Heart right ventricle (tissue), 16 donors: ENCODE data around the gene DDRGK1. TPM values are rescaled to one million over a fixed set of nuclear protein-coding genes. Genes with fewer than 3 reads are reported as not detected.
A peak's percentile ranks its signal among the peaks of the same experiment; 100 is the strongest.

Source experiments
- ATAC-seq, 8 donors: fragments of 200-7000 bp; cut with Tn5 transposase; one replicate each; pipeline ENCODE4 v1.9.1; 2020; ENCODE audit warnings: mild to moderate bottlenecking in 8 of 8, moderate library complexity in 8 of 8, moderate number of reproducible peaks in 1 of 8
- DNase-seq, 2 donors: peaks; one replicate each; pipeline ENCODE4 v3.0.0-alpha.2; 2020
- H3K27ac ChIP-seq, 10 donors: fragments of 200-600 bp; sonication (generic) in 2 of 10; one replicate each; pipeline versions ENCODE4 v1.5.0 to v1.8.0; 2020 to 2022; ENCODE audit warnings: mild to moderate bottlenecking in 3 of 10
- H3K27me3 ChIP-seq, 7 donors: fragments of 200-600 bp; one replicate each; pipeline ENCODE4 v1.8.0; 2021 to 2022; ENCODE audit warnings: mild to moderate bottlenecking in 2 of 7
- H3K36me3 ChIP-seq, 9 donors: fragments of 200-600 bp; sonication (generic) in 1 of 9; one replicate each; pipeline versions ENCODE4 v1.5.0 to v1.8.0; 2020 to 2022; ENCODE audit warnings: mild to moderate bottlenecking in 2 of 9
- H3K4me1 ChIP-seq, 9 donors: fragments of 200-600 bp; sonication (generic) in 1 of 9; one replicate each; pipeline versions ENCODE4 v1.5.0 to v1.8.0; 2020 to 2022; ENCODE audit warnings: mild to moderate bottlenecking in 4 of 9
- H3K4me3 ChIP-seq, 10 donors: fragments of 200-600 bp; sonication (generic) in 2 of 10; one replicate each; pipeline versions ENCODE4 v1.5.0 to v1.8.0; 2020 to 2022; ENCODE audit warnings: mild to moderate bottlenecking in 7 of 10, moderate library complexity in 2 of 10
- H3K9me3 ChIP-seq, 11 donors: fragments of 200-600 bp in 10 of 11; sonication (generic) in 2 of 11; one replicate each; pipeline versions ENCODE4 v1.5.0 to v1.8.0; 2013 to 2022; ENCODE audit warnings: mild to moderate bottlenecking in 2 of 11, control low read depth in 1 of 11, moderate library complexity in 1 of 11
- WGBS, 2 donors: extraction: QIAGEN DNeasy Blood & Tissue Kit; methylation state at CpG; one replicate each; pipeline ENCODE4 v1.1.7; 2013; ENCODE audit warnings: inconsistent platforms in 1 of 2; 5-methylcytosine and 5-hydroxymethylcytosine counted together
- intact Hi-C, 10 donors: fragments of 100-400 bp; cut with DNase I; formaldehyde crosslinking; loops; one replicate each; pipeline versions ENCODE4 v1.11.1 to v1.14.2; 2022
- polyA plus RNA-seq, 2 donors: library from polyadenylated mRNA; stranded (reverse); fragments of 200-250 nt; gene quantifications; one replicate each; pipeline ENCODE4 v1.2.3, GENCODE V29; 2013
- total RNA-seq, 10 donors: library from RNA; stranded (reverse); fragmentation: NEBNext Ultra II Directional in 3 of 10; extraction: Animal tissue kit (Norgen Biotek cat#: 25700) in 3 of 10; gene quantifications; one replicate each; pipeline versions ENCODE4 v1.2.1 to v1.2.4, GENCODE V29; 2021 to 2023
- TF ChIP-seq, protein P1 (sequence below), 9 donors: fragments of 200-600 bp; sonication (generic) in 2 of 9; IDR thresholded peaks; one replicate each; pipeline versions ENCODE4 v1.5.0 to v1.8.0; 2021 to 2022; ENCODE audit warnings: antibody characterized with exemption in 9 of 9, mild to moderate bottlenecking in 5 of 9, moderate library complexity in 1 of 9
- donor health status: Arrhythmogenic right ventricular cardiomyopathy.
- donor health status: ischemic (EF 13 %, LVEDD 7.1; RV severe dilation, severe dysfunction).
- donor health status: healthy with polysubstance abuse.
- donor health status: DM: no; HTN: yes; CAD: no.
- donor health status: DM: no; HTN: no; CAD: no.
- donor health status: ischemic (EF 25% LVEDD 6.9; RV normal size, moderate dysfunction).
- donor health status: ischemic (EF 25% LVEDD 5.7; RV mildly dilated, moderate dysfunction).
- donor health status: healthy.
- donor health status: DM: yes; HTN: yes; CAD: no.
- donor health status: Ischemic cardiomyopathy.
- donor health status: ischemic (EF 35%, LVEDD 5.7; RV mildly dilated, moderate dysfunction).
- donor health status: nonischemic (EF 11% LVEDD 7.7; RV severe dilation, severe dysfunction).
- donor health status: DM: yes; HTN: yes; CAD: no.
- donor health status: PGD.
- donor health status: ischemic (EF 29% LVEDD 5.4; RV normal size, mild dysfunction).
- donor health status: nonischemic (EF 23%, LVEDD 6.1; RV moderate dilation, normal function).

Gene DDRGK1
- total and polyA plus RNA-seq, 12 donors = 25.2 to 77.1 (median 30.9) TPM

DNA sequence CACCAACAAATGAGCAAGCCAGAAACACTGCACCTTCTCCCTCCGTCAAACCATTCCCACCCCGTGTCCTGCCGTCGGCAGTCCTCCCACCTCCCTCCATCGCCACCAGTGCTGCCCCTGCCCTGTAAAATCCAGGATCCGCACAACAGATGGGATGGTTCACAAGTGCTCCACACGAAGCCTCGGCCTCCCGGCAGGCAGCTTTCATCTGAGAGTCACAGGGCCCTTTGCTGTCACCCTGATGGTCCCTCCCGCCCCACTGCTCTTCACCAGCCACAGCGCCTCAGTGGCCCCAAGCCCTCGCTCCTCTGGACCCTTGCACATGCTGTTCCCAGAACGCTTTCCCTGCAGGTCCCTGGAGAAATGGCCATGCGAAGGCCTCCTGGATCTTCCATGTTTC lies 22.4 kb upstream of the DDRGK1 start:
- no peak for DNase-seq
- Histone ChIP-seq H3K9me3 (no peaks in the 10 kb centered on the region), H3K4me1 (peaks cover 0 to 14% (median 3%) of the 10 kb centered on the region in 9 donors), H3K36me3 (peaks cover 0 to 33% (median 9%) of the 10 kb centered on the region in 9 donors), H3K27me3 (no peaks in the 10 kb centered on the region), H3K4me3 (no peak overlapping the region), H3K27ac (no peak overlapping the region)
- intact Hi-C loops = loop anchor here in 2 of 10 donors (10.0 kb wide), 2 partner anchors 58 to 88 kb away; no protein-coding TSS in a partner anchor
- WGBS, 2 donors = 91 to 94% methylated on average over 14 of the region's 14 CpGs
- no peak for ATAC-seq
- TF ChIP-seq, protein P1, sequence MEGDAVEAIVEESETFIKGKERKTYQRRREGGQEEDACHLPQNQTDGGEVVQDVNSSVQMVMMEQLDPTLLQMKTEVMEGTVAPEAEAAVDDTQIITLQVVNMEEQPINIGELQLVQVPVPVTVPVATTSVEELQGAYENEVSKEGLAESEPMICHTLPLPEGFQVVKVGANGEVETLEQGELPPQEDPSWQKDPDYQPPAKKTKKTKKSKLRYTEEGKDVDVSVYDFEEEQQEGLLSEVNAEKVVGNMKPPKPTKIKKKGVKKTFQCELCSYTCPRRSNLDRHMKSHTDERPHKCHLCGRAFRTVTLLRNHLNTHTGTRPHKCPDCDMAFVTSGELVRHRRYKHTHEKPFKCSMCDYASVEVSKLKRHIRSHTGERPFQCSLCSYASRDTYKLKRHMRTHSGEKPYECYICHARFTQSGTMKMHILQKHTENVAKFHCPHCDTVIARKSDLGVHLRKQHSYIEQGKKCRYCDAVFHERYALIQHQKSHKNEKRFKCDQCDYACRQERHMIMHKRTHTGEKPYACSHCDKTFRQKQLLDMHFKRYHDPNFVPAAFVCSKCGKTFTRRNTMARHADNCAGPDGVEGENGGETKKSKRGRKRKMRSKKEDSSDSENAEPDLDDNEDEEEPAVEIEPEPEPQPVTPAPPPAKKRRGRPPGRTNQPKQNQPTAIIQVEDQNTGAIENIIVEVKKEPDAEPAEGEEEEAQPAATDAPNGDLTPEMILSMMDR (IDR thresholded peaks at IDR 0.05) = no peak

DNA sequence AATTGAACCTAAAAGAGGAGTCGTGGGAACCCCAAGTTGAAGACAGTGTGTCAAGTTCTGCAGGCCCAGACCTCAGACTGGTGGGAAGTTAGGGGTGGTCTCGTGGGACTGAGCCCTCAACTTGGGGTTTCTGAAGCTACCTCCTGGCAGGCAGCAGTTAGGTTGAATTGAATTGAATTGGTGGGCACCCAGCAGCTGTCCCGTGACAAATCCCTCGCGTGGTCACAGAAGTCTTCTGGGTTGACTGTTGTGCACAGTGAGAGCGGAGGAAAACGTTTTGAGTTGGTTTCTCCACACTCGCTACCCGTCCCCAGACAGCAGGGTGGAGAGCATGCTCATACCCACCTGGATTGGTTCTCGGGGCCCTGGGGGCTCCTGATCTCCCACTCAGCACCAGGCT lies 21.6 kb upstream of the DDRGK1 start:
- no peak for ATAC-seq
- no peaks in the 10 kb centered on the region for H3K9me3 ChIP-seq
- no peak for DNase-seq
- H3K27me3 ChIP-seq = no peaks in the 10 kb centered on the region
- WGBS, 2 donors = 89 to 91% methylated on average over 10 of the region's 10 CpGs
- H3K27ac ChIP-seq = no peak overlapping the region
- peaks cover 0 to 14% (median 3%) of the 10 kb centered on the region in 9 donors for H3K4me1 ChIP-seq
- H3K4me3 ChIP-seq = no peak overlapping the region
- TF ChIP-seq, protein P1 (IDR thresholded peaks at IDR 0.05) = no peak
- intact Hi-C loops = loop anchor here in 2 of 10 donors (10.0 kb wide), 2 partner anchors 59 to 89 kb away; no protein-coding TSS in a partner anchor
- peaks cover 0 to 41% (median 9%) of the 10 kb centered on the region in 9 donors for H3K36me3 ChIP-seq

DNA sequence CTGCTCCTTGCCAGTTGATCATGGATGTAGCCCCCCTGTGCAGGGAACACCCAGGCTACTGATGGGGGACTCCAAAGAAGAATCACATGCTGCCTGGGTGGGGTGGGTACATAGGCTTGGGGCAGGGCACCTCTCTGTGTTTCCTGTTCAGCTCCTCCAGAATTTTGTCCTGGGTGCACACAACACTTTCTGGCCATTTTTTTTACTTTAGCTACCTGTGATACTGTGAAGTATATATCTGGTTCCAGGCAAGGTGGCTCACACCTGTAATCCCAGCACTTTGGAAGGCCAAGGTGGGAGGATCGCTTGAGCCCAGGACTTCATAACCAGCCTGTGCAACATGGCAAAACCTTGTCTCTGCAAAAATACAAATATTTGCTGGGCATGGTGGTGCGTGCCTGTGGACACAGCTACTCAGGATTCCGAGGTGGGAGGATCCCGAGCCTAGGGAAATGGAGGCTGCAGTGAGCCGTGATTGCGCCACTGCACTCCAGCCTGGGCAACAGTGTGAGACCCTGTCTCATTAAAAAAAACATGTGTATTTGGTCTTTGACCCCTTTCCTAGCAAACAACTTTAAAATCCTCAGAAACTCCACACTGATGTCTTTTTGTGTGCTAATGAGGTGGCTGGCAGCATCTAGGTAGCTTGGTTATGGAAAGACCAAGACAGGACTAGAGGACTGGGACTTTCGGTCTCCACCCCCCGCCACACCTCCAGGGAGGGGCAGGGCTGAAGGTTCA lies 20.4 kb upstream of the DDRGK1 start:
- intact Hi-C loops = loop anchor here in 4 of 10 donors (5.0 to 10.0 kb wide), 3 partner anchors 60 to 92 kb away; no protein-coding TSS in a partner anchor
- DNase-seq (no peak), ATAC-seq (no peak)
- WGBS, 2 donors = 94 to 95% methylated on average over 8 of the region's 8 CpGs
- peaks cover 0 to 54% (median 9%) of the 10 kb centered on the region in 9 donors for H3K36me3 ChIP-seq
- no peak overlapping the region for H3K27ac ChIP-seq
- H3K4me1 ChIP-seq = peaks cover 0 to 14% (median 3%) of the 10 kb centered on the region in 9 donors
- no peaks in the 10 kb centered on the region for H3K9me3 ChIP-seq
- H3K27me3 ChIP-seq = no peaks in the 10 kb centered on the region
- TF ChIP-seq, protein P1 (IDR thresholded peaks at IDR 0.05) = no peak
- no peak overlapping the region for H3K4me3 ChIP-seq

DNA sequence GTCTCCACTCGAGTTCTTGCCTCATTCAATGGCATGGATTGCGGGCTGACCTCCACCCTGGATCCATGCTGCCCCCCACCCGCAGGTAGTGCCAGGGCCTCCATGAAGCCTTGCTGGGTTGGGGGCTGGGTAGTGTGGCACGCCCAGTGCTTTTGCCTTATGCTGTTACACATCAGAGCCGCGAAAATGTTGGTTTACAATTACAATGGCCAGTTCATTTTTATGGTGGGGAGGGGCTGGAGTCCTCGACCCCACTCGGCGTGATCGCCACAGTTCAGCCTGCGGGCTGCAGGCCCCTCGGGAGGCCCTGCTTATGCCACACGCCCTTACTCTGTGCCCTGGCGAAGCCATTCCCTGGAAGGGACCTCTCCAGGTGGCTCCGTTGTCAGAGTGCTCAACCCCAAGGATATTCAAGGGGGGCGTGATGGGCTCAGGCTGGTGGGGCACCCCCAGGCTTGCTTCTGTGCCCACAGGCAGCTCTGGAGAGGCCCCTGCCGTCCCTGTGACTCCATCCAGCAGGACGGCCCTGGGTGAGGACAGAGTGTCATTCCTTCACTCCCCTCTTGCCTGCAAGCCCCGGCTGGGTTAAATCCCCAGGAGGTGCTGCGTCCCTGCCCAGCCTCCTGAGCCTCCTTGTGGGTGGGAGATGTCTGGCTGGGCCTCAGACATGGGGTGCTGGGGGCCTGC lies 19.7 kb upstream of the DDRGK1 start:
- DNase-seq = no peak

More for the DNA sequence above, 19.7 kb upstream of the DDRGK1 start:
- Histone ChIP-seq H3K27me3 (no peaks in the 10 kb centered on the region), H3K4me3 (no peak overlapping the region), H3K9me3 (no peaks in the 10 kb centered on the region), H3K4me1 (peaks cover 0 to 14% (median 3%) of the 10 kb centered on the region in 9 donors), H3K36me3 (peaks cover 0 to 61% (median 9%) of the 10 kb centered on the region in 9 donors), H3K27ac (no peak overlapping the region)
- ATAC-seq = peak in 1 of 8 donors; percentile 10
- WGBS, 2 donors = 85 to 93% methylated on average over 20 of the region's 20 CpGs
- intact Hi-C loops = loop anchor here in 4 of 10 donors (5.0 to 10.0 kb wide), 3 partner anchors 61 to 93 kb away; no protein-coding TSS in a partner anchor
- TF ChIP-seq, protein P1 (IDR thresholded peaks at IDR 0.05) = no peak
